Measurements from ENCODE around the gene HSD3B7. TPM values are rescaled to one million over a fixed set of nuclear protein-coding genes. Genes with fewer than 3 reads are reported as not detected.

The HSD3B7 gene
- total RNA-seq, 1 experiment from 2014 or later, result 5.5 TPM

DNA sequence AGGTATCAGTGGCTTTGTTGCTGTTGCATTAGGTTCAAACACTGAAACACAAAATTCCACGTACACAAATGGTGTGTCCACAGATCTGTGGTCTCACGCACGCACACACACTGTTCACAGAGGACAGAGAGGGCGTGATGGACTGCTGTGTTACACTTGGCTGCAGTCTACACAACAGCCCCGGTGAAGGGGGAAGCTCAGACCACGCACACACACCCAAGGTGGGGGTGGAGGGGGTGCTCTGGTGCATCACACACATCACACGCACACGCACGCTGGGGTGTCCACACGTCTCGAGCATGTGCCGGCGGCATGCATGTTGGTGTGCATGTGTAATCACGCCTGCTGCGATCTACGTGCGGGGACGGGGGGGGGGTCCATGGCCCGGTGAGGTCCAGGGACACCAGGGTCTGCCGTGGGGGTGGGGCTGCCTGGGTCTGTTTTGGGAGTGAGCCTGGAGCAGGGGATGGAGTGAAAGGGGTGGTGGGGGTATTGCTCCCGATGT, 7.3 kb downstream of the HSD3B7 start:
- Histone ChIP-seq H2BK15ac (ENCODE audit: low read depth, low read length) (no peak overlapping the region), H3K27ac (ENCODE audit: insufficient read length, low read depth, low read length) (no peak overlapping the region), H4K91ac (ENCODE audit: insufficient read length, low read depth, low read length) (no peak overlapping the region), H4K5ac (ENCODE audit: insufficient read length, low read depth, low read length) (no peak overlapping the region), H3K23me2 (ENCODE audit: insufficient read length, low read depth, low read length, poor library complexity, severe bottlenecking) (peaks cover 9% of the 10 kb centered on the region), H3K27me3 (ENCODE audit: insufficient read depth, low read length) (no peaks in the 10 kb centered on the region), H3K18ac (ENCODE audit: insufficient read length, low read depth, low read length) (no peak overlapping the region), H3K23ac (ENCODE audit: insufficient read length, low read depth, low read length) (no peak overlapping the region), H4K8ac (replicated peaks; ENCODE audit: insufficient read length, low read depth, low read length) (no peak overlapping the region), H3K79me1 (ENCODE audit: insufficient read depth, low read depth, low read length, poor library complexity, severe bottlenecking) (no peaks in the 10 kb centered on the region), H3K56ac (ENCODE audit: insufficient read length, low read depth, low read length) (no peak overlapping the region), H2BK12ac (ENCODE audit: insufficient read length, low read depth, low read length) (no peak overlapping the region), H3K14ac (ENCODE audit: insufficient read depth, low read length) (no peak overlapping the region), H2AK5ac (ENCODE audit: insufficient read length, low read length) (no peak overlapping the region), H3T11ph (ENCODE audit: low read length) (no peak overlapping the region), H3K9me3 (ENCODE audit: control insufficient read depth, low read depth, low read length) (no peaks in the 10 kb centered on the region), H2BK5ac (ENCODE audit: insufficient read length, low read length) (no peak overlapping the region), H3K4ac (ENCODE audit: low read depth, low read length) (no peak overlapping the region), H2BK20ac (ENCODE audit: low read depth, low read length, poor library complexity, severe bottlenecking) (no peak overlapping the region), H3K9ac (ENCODE audit: extremely low read depth, insufficient read length, low read length) (no peak overlapping the region), H2BK120ac (ENCODE audit: low read depth, low read length, poor library complexity, severe bottlenecking) (no peak overlapping the region), H3K79me2 (ENCODE audit: insufficient read depth, low read length) (no peaks in the 10 kb centered on the region), H3K4me1 (ENCODE audit: insufficient read depth, low read length) (no peaks in the 10 kb centered on the region), H3K4me2 (ENCODE audit: insufficient read depth, insufficient read length, low read length) (no peak overlapping the region), H2AFZ (ENCODE audit: low read length) (no peak overlapping the region), H4K20me1 (ENCODE audit: control insufficient read depth, insufficient read depth, insufficient read length) (no peaks in the 10 kb centered on the region)
- peaks cover 0 to 9% (median 2%) of the 10 kb centered on the region in 3 experiments; a peak in 2 of 7 replicates for H3K36me3 Mint-ChIP-seq (ENCODE audit: insufficient read depth in 1 of 3, low read depth in 3 of 3)
- H3K4me1 Mint-ChIP-seq, result peaks cover 7 to 11% of the 10 kb centered on the region in 2 experiments
- H3K4me3 Mint-ChIP-seq, result no peak overlapping the region
- no peaks in the 10 kb centered on the region for H3K9me3 Mint-ChIP-seq
- TF ChIP-seq, protein P1, sequence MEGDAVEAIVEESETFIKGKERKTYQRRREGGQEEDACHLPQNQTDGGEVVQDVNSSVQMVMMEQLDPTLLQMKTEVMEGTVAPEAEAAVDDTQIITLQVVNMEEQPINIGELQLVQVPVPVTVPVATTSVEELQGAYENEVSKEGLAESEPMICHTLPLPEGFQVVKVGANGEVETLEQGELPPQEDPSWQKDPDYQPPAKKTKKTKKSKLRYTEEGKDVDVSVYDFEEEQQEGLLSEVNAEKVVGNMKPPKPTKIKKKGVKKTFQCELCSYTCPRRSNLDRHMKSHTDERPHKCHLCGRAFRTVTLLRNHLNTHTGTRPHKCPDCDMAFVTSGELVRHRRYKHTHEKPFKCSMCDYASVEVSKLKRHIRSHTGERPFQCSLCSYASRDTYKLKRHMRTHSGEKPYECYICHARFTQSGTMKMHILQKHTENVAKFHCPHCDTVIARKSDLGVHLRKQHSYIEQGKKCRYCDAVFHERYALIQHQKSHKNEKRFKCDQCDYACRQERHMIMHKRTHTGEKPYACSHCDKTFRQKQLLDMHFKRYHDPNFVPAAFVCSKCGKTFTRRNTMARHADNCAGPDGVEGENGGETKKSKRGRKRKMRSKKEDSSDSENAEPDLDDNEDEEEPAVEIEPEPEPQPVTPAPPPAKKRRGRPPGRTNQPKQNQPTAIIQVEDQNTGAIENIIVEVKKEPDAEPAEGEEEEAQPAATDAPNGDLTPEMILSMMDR (conservative IDR thresholded peaks at IDR 0.05), result no peak
- H3K27me3 Mint-ChIP-seq (ENCODE audit: low read depth), result peaks cover 4% of the 10 kb centered on the region
- DNase-seq, result no peak
- no peak overlapping the region for H3K27ac Mint-ChIP-seq
- WGBS (ENCODE audit: extremely low coverage, insufficient read length, low lambda C conversion rate), result no CpG with 5 or more reads among the region's 21 CpGs
